PC-9 (cell line): Measurements from ENCODE around the gene SNTG2.

ENCODE experiments used
- EZH2 ChIP-seq: fragments of 200-600 bp; sonication (generic); IDR thresholded peaks from 2 replicates; pipeline ENCODE4 v1.8.0; 2017; ENCODE audit warnings: antibody characterized with exemption, low read depth
- TF ChIP-seq, protein P1 (sequence below): fragments of 200-600 bp; sonication (generic); conservative IDR thresholded peaks from 2 replicates; pipeline ENCODE4 v1.6.1; 2017; ENCODE audit warnings: mixed run types, antibody characterized with exemption, mild to moderate bottlenecking, moderate library complexity

DNA sequence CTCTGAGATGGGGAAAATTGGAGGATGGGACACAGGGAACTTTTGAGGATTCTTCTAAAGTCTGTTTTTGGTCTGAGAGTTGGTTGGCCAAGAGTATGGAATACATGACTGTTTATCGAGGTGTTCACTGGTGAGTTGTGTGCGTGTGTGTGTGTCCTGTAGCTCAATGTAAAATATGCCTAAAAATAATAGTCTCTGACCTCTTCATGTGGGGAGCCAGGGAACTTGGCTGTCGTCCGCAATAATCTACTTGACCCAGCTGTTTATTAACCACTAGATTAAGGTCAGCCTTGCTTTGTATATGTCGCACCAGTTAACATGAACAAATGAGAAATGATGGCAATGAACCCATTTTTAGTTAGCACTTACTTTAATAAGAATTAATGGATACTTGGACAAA lies 285.2 kb downstream of the SNTG2 start:
- TF ChIP-seq, protein P1, sequence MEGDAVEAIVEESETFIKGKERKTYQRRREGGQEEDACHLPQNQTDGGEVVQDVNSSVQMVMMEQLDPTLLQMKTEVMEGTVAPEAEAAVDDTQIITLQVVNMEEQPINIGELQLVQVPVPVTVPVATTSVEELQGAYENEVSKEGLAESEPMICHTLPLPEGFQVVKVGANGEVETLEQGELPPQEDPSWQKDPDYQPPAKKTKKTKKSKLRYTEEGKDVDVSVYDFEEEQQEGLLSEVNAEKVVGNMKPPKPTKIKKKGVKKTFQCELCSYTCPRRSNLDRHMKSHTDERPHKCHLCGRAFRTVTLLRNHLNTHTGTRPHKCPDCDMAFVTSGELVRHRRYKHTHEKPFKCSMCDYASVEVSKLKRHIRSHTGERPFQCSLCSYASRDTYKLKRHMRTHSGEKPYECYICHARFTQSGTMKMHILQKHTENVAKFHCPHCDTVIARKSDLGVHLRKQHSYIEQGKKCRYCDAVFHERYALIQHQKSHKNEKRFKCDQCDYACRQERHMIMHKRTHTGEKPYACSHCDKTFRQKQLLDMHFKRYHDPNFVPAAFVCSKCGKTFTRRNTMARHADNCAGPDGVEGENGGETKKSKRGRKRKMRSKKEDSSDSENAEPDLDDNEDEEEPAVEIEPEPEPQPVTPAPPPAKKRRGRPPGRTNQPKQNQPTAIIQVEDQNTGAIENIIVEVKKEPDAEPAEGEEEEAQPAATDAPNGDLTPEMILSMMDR: no peak
- TF ChIP-seq EZH2: no peak
